ENCODE results near the gene CDH4.
"Not testable (repeated sequence)": the region's sequence is repeated elsewhere in the genome, so short reads cannot be mapped to it uniquely, and the experiment has no call there.

The CDH4 gene

GRCh38 chr20:61442075-61442670 is 190.1 kb downstream of the CDH4 start:
- no peak for DNase-seq

- no peak for DNase-seq
Measured at GRCh38 chr20:61442718-61443117, 190.7 kb downstream of the CDH4 start.

- no peak for DNase-seq
Measured at GRCh38 chr20:61443443-61444126, 191.5 kb downstream of the CDH4 start.

- no peak for DNase-seq
Measured at GRCh38 chr20:61444637-61445036, 192.6 kb downstream of the CDH4 start.

- no peak for DNase-seq
Measured at GRCh38 chr20:61445138-61445537, 193.1 kb downstream of the CDH4 start.

GRCh38 chr20:61445741-61446140 is 193.7 kb downstream of the CDH4 start:
- DNase-seq = no peak

GRCh38 chr20:61447952-61448351 is 195.9 kb downstream of the CDH4 start:
- no peak for DNase-seq

GRCh38 chr20:61448386-61448785 is 196.3 kb downstream of the CDH4 start:
- no peak for DNase-seq

- DNase-seq = no peak
Measured at GRCh38 chr20:61449057-61449609, 197.1 kb downstream of the CDH4 start.

GRCh38 chr20:61449916-61450315 is 197.9 kb downstream of the CDH4 start:
- DNase-seq = no peak

GRCh38 chr20:61450549-61450948 is 198.5 kb downstream of the CDH4 start:
- DNase-seq = no peak

GRCh38 chr20:61451009-61451408 is 198.9 kb downstream of the CDH4 start:
- no peak for DNase-seq

- no peak for DNase-seq
Measured at GRCh38 chr20:61451953-61452352, 199.9 kb downstream of the CDH4 start.

- no peak for DNase-seq
Measured at GRCh38 chr20:61453219-61453618, 201.2 kb downstream of the CDH4 start.

- not testable (repeated sequence) for DNase-seq
Measured at GRCh38 chr20:61453623-61454022, 201.6 kb downstream of the CDH4 start.

GRCh38 chr20:61454053-61454452 is 202.0 kb downstream of the CDH4 start:
- DNase-seq = no peak

GRCh38 chr20:61455508-61456215 is 203.6 kb downstream of the CDH4 start:
- DNase-seq = no peak

- DNase-seq = no peak
Measured at GRCh38 chr20:61457725-61458124, 205.7 kb downstream of the CDH4 start.

GRCh38 chr20:61458146-61458746 is 206.2 kb downstream of the CDH4 start:
- DNase-seq = no peak

GRCh38 chr20:61459266-61459665 is 207.2 kb downstream of the CDH4 start:
- DNase-seq = no peak

- no peak for DNase-seq
Measured at GRCh38 chr20:61459705-61460104, 207.6 kb downstream of the CDH4 start.

GRCh38 chr20:61460261-61461052 is 208.4 kb downstream of the CDH4 start:
- no peak for DNase-seq

- no peak for DNase-seq
Measured at GRCh38 chr20:61461461-61461860, 209.4 kb downstream of the CDH4 start.
